Stimulated activated CD8-positive, alpha-beta memory T cell treated with anti-CD3 and anti-CD28 coated beads, Interleukin-12 subunit alpha, Interleukin-12 subunit beta, amount 100 ng/mL, for 24 hours (primary cell): ENCODE measurements around the gene GRID2.

Experiments
- DNase-seq: peaks from one replicate; pipeline ENCODE4 v3.0.0-alpha.2; 2020; ENCODE audit errors: extremely low read depth

GRID2 gene

GRCh38 chr4:92961881-92962280 is 658.1 kb downstream of the GRID2 start:
- no peak for DNase-seq

- DNase-seq: no peak
Observed at GRCh38 chr4:92962831-92963230, 659.1 kb downstream of the GRID2 start.

GRCh38 chr4:92968556-92968955 is 664.8 kb downstream of the GRID2 start:
- no peak for DNase-seq

GRCh38 chr4:92968996-92969395 is 665.2 kb downstream of the GRID2 start:
- no peak for DNase-seq

- no peak for DNase-seq
Observed at GRCh38 chr4:92969650-92970379, 666.0 kb downstream of the GRID2 start.

GRCh38 chr4:92970996-92971395 is 667.2 kb downstream of the GRID2 start:
- no peak for DNase-seq

GRCh38 chr4:92988301-92988700 is 684.5 kb downstream of the GRID2 start:
- no peak for DNase-seq

GRCh38 chr4:92992758-92993157 is 689.0 kb downstream of the GRID2 start:
- no peak for DNase-seq

- DNase-seq: no peak
Observed at GRCh38 chr4:92994727-92995126, 691.0 kb downstream of the GRID2 start.

GRCh38 chr4:92996533-92996932 is 692.8 kb downstream of the GRID2 start:
- DNase-seq: no peak

- no peak for DNase-seq
Observed at GRCh38 chr4:93000910-93001309, 697.1 kb downstream of the GRID2 start.

GRCh38 chr4:93002240-93002639 is 698.5 kb downstream of the GRID2 start:
- no peak for DNase-seq

GRCh38 chr4:93016350-93016749 is 712.6 kb downstream of the GRID2 start:
- DNase-seq: no peak

GRCh38 chr4:93018243-93018642 is 714.5 kb downstream of the GRID2 start:
- no peak for DNase-seq

GRCh38 chr4:93018806-93019205 is 715.0 kb downstream of the GRID2 start:
- DNase-seq: no peak

GRCh38 chr4:93029769-93030168 is 726.0 kb downstream of the GRID2 start:
- DNase-seq: no peak

- DNase-seq: no peak
Observed at GRCh38 chr4:93030670-93031069, 726.9 kb downstream of the GRID2 start.

- DNase-seq: no peak
Observed at GRCh38 chr4:93031431-93032098, 727.8 kb downstream of the GRID2 start.

GRCh38 chr4:93042746-93043145 is 739.0 kb downstream of the GRID2 start:
- DNase-seq: no peak

GRCh38 chr4:93053140-93053539 is 749.4 kb downstream of the GRID2 start:
- no peak for DNase-seq

GRCh38 chr4:93061826-93062225 is 758.1 kb downstream of the GRID2 start:
- DNase-seq: no peak

- no peak for DNase-seq
Observed at GRCh38 chr4:93063325-93063724, 759.6 kb downstream of the GRID2 start.

GRCh38 chr4:93065790-93066189 is 762.0 kb downstream of the GRID2 start:
- no peak for DNase-seq

- no peak for DNase-seq
Observed at GRCh38 chr4:93066749-93067148, 763.0 kb downstream of the GRID2 start.
